ENCODE measurements around the gene OR6C65. TPM values are rescaled to one million over a fixed set of nuclear protein-coding genes. Genes with fewer than 3 reads are reported as not detected.

OR6C65 gene
- total and polyA plus RNA-seq, 5 donors = not detected

DNA sequence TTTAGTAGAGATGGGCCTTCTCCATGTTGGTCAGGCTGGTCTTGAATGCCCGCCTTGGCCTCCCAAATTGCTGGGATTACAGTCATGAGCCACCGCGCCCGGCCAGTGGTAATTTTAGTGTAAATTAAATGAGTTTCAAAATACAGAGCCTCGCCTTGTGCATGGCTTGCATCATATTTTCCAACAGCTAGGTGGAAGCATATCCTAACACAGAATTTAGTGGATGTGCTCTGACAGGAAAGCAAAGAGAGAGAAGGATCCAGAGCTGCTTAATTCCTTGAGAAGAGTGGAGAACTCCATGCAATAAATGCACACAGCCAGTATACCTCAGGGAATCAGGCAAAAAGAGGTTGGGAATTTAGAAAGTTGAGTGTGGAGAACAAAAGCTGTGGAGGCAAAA, 46.0 kb downstream of the OR6C65 start:
- H3K27me3 ChIP-seq (ENCODE audit: control insufficient read depth, insufficient read depth) = no peaks in the 10 kb centered on the region
- H3K4me1 ChIP-seq (ENCODE audit: control insufficient read depth, insufficient read depth, low read length) = no peaks in the 10 kb centered on the region
- ATAC-seq (no peak), DNase-seq (no peak)
- 82% methylated on average over 5 of the region's 5 CpGs for WGBS
- intact Hi-C loops (cut with DNase I) = no loop called here
- no peak overlapping the region for H3K4me3 ChIP-seq (ENCODE audit: low read length)
- H3K9me3 ChIP-seq (ENCODE audit: control insufficient read depth, low read length) = no peaks in the 10 kb centered on the region
- H3K27ac ChIP-seq (ENCODE audit: low read length) = no peak overlapping the region

GRCh38 chr12:55448825-55449224, 48.5 kb downstream of the OR6C65 start:
- intact Hi-C loops (cut with DNase I) = no loop called here
- Histone ChIP-seq H3K27ac (ENCODE audit: low read length) (no peak overlapping the region), H3K4me3 (ENCODE audit: low read length) (no peak overlapping the region), H3K27me3 (ENCODE audit: control insufficient read depth, insufficient read depth) (no peaks in the 10 kb centered on the region), H3K9me3 (ENCODE audit: control insufficient read depth, low read length) (no peaks in the 10 kb centered on the region), H3K4me1 (ENCODE audit: control insufficient read depth, insufficient read depth, low read length) (no peaks in the 10 kb centered on the region)
- DNase-seq (no peak), ATAC-seq (no peak)

Other genes starting within 250 kb of the OR6C65 start
- not detected for gene OR10A7, start 179.5 kb upstream of the OR6C65 start, total RNA-seq
- not detected for gene OR10A7, start 179.5 kb upstream of the OR6C65 start, polyA plus RNA-seq
- gene OR6C74, start 155.9 kb upstream of the OR6C65 start, total RNA-seq = not detected
- gene OR6C74, start 155.9 kb upstream of the OR6C65 start, polyA plus RNA-seq = not detected
- gene OR6C6, start 104.0 kb upstream of the OR6C65 start, total RNA-seq = not detected
- not detected for gene OR6C6, start 104.0 kb upstream of the OR6C65 start, polyA plus RNA-seq
- not detected for gene OR6C1, start 86.2 kb upstream of the OR6C65 start, total RNA-seq
- gene OR6C1, start 86.2 kb upstream of the OR6C65 start, polyA plus RNA-seq = not detected
- gene OR6C3, start 69.8 kb upstream of the OR6C65 start, total RNA-seq = not detected
- gene OR6C3, start 69.8 kb upstream of the OR6C65 start, polyA plus RNA-seq = not detected
- not detected for gene OR6C75, start 37.6 kb upstream of the OR6C65 start, total RNA-seq
- gene OR6C75, start 37.6 kb upstream of the OR6C65 start, polyA plus RNA-seq = not detected
- not detected for gene OR6C76, start 25.7 kb downstream of the OR6C65 start, total RNA-seq
- gene OR6C76, start 25.7 kb downstream of the OR6C65 start, polyA plus RNA-seq = not detected
- gene OR6C2, start 43.5 kb downstream of the OR6C65 start, total RNA-seq = not detected
- gene OR6C2, start 43.5 kb downstream of the OR6C65 start, polyA plus RNA-seq = not detected
- gene OR6C70, start 69.6 kb downstream of the OR6C65 start, total RNA-seq = not detected
- gene OR6C70, start 69.6 kb downstream of the OR6C65 start, polyA plus RNA-seq = not detected
- gene OR6C68, start 91.8 kb downstream of the OR6C65 start, total RNA-seq = not detected
- gene OR6C68, start 91.8 kb downstream of the OR6C65 start, polyA plus RNA-seq = not detected
- not detected for gene OR6C4, start 149.1 kb downstream of the OR6C65 start, total RNA-seq
- not detected for gene OR6C4, start 149.1 kb downstream of the OR6C65 start, polyA plus RNA-seq
- not detected for gene OR2AP1, start 171.9 kb downstream of the OR6C65 start, total RNA-seq
- gene OR2AP1, start 171.9 kb downstream of the OR6C65 start, polyA plus RNA-seq = not detected
- 1 to 10 TPM; 1.3 to 2.9 (median 1.4) TPM for gene OR10P1, start 236.4 kb downstream of the OR6C65 start, total RNA-seq
- gene OR10P1, start 236.4 kb downstream of the OR6C65 start, polyA plus RNA-seq = 1.6 TPM

Measured in right cardiac atrium (tissue), 5 donors.